SK-N-SH (cell line): ENCODE measurements around the gene RBM33. TPM values are rescaled to one million over a fixed set of nuclear protein-coding genes. Genes with fewer than 3 reads are reported as not detected.

Experiments
- CTCF ChIA-PET: fragments of 300-600, 350-600 bp; formaldehyde crosslinking; extraction: SDS; loops from one replicate; lab custom pipeline; 2021; lab: Yijun Ruan, JAX
- POLR2A ChIA-PET: fragments of 350-600 bp; sonication (Branson Sonifier 250); formaldehyde crosslinking; extraction: SDS; loops from one replicate; lab custom pipeline; 2020; ENCODE audit warnings: antibody characterized with exemption, inconsistent platforms; lab: Yijun Ruan, JAX
- DNase-seq: peaks from one replicate; pipeline ENCODE4 v3.0.0; 2012
- H2AFZ ChIP-seq: fragments of 200-600 bp; sonication (generic); 2 replicates; pipeline ENCODE4 v1.8.1; 2016; ENCODE audit warnings: antibody characterized with exemption, mild to moderate bottlenecking, low read depth
- H3F3A ChIP-seq: fragments of 200-600 bp; sonication (generic); replicated peaks from 2 replicates; pipeline ENCODE3; 2016; ENCODE audit warnings: antibody characterized with exemption, mild to moderate bottlenecking; ENCODE audit not compliant: insufficient read depth
- H3K27ac ChIP-seq, 2 experiments: fragments of 200-500 bp in 1 of 2; fragments of 200-600 bp in 1 of 2; sonication (Bioruptor generic) in 1 of 2; sonication (generic), shearing (Covaris generic) in 1 of 2; 2 replicates each; pipeline versions ENCODE4 v1.5.1 to v1.6.1; 2014 to 2016; ENCODE audit warnings: low read depth in 2 of 2, inconsistent platforms in 1 of 2, low read length in 1 of 2, mild to moderate bottlenecking in 1 of 2, mixed read lengths in 1 of 2
- H3K27me3 ChIP-seq: fragments of 200-600 bp; sonication (generic), shearing (Covaris generic); 2 replicates; pipeline ENCODE4 v1.6.1; 2016; ENCODE audit warnings: mixed run types; ENCODE audit not compliant: insufficient read depth
- H3K36me3 ChIP-seq, 2 experiments: fragments of 200-500 bp in 1 of 2; fragments of 200-600 bp in 1 of 2; sonication (Bioruptor generic) in 1 of 2; sonication (generic) in 1 of 2; replicated peaks in 1 of 2; 2 replicates each; pipeline versions ENCODE3 to v1.5.1; 2014 to 2016; ENCODE audit warnings: low read length in 1 of 2, mild to moderate bottlenecking in 1 of 2; ENCODE audit not compliant: insufficient read depth in 2 of 2, control insufficient read depth in 1 of 2
- H3K4me1 ChIP-seq, 2 experiments: fragments of 200-500 bp in 1 of 2; fragments of 200-600 bp in 1 of 2; sonication (Bioruptor generic) in 1 of 2; sonication (generic), shearing (Covaris generic) in 1 of 2; 2 replicates each; pipeline versions ENCODE4 v1.5.1 to v1.6.1; 2014 to 2016; ENCODE audit warnings: low read depth in 1 of 2, low read length in 1 of 2, mixed run types in 1 of 2; ENCODE audit not compliant: insufficient read depth in 2 of 2, control insufficient read depth in 1 of 2
- H3K4me2 ChIP-seq: fragments of 200-600 bp; sonication (generic), shearing (Covaris generic); 2 replicates; pipeline ENCODE4 v1.6.1; 2017; ENCODE audit warnings: mixed run types
- H3K4me3 ChIP-seq, 2 experiments: fragments of 200-500 bp in 1 of 2; fragments of 200-600 bp in 1 of 2; sonication (Bioruptor generic) in 1 of 2; sonication (generic), shearing (Covaris generic) in 1 of 2; 2 replicates each; pipeline versions ENCODE4 v1.5.1 to v1.8.1; 2014 to 2016; ENCODE audit warnings: low read depth in 2 of 2, inconsistent platforms in 1 of 2, low read length in 1 of 2, mild to moderate bottlenecking in 1 of 2, mixed read lengths in 1 of 2, moderate library complexity in 1 of 2
- H3K79me2 ChIP-seq: fragments of 200-600 bp; sonication (generic); 2 replicates; pipeline ENCODE4 v1.8.1; 2017; ENCODE audit warnings: mild to moderate bottlenecking; ENCODE audit not compliant: insufficient read depth
- H3K9ac ChIP-seq: fragments of 200-600 bp; sonication (generic); 2 replicates; pipeline ENCODE4 v1.6.1; 2017; ENCODE audit warnings: mixed run types
- H3K9me2 ChIP-seq: fragments of 200-600 bp; sonication (generic); 2 replicates; pipeline ENCODE4 v1.6.1; 2017; ENCODE audit warnings: mixed run types
- H3K9me3 ChIP-seq: fragments of 200-600 bp; sonication (generic); 2 replicates; pipeline ENCODE4 v1.6.1; 2017; ENCODE audit warnings: mixed run types, mild to moderate bottlenecking, moderate library complexity
- H4K20me1 ChIP-seq: fragments of 200-600 bp; sonication (generic); 2 replicates; pipeline ENCODE4 v1.6.1; 2017; ENCODE audit warnings: mild to moderate bottlenecking, mixed run types; ENCODE audit not compliant: insufficient read depth
- CHD2 ChIP-seq: fragments of 150-350 bp; IDR thresholded peaks from 2 replicates; pipeline ENCODE4 v1.6.1; 2018; ENCODE audit warnings: low read length; ENCODE audit not compliant: partially characterized antibody
- GABPA ChIP-seq: IDR thresholded peaks from 2 replicates; pipeline ENCODE4 v1.4.0; 2012; ENCODE audit warnings: low read depth, mild to moderate bottlenecking
- NFIC ChIP-seq: IDR thresholded peaks from 2 replicates; pipeline ENCODE4 v1.4.0; 2012; ENCODE audit warnings: borderline replicate concordance
- RCOR1 ChIP-seq: fragments of 150-350 bp; IDR thresholded peaks from 2 replicates; pipeline ENCODE4 v1.6.1; 2017; ENCODE audit warnings: antibody characterized with exemption, low read length
- SMC3 ChIP-seq: IDR thresholded peaks from 2 replicates; pipeline ENCODE4 v1.6.1; 2012; ENCODE audit warnings: low read depth, low read length, improper control_type of control experiment
- TAF1 ChIP-seq: IDR thresholded peaks from 2 replicates; pipeline ENCODE4 v1.6.1; 2012; ENCODE audit warnings: low read depth, mild to moderate bottlenecking, low read length, moderate library complexity, borderline replicate concordance
- TCF12 ChIP-seq: IDR thresholded peaks from 2 replicates; pipeline ENCODE4 v1.4.0; 2012
- YY1 ChIP-seq: IDR thresholded peaks from 2 replicates; pipeline ENCODE4 v1.4.0; 2012; ENCODE audit warnings: low read depth, mild to moderate bottlenecking
- ZBTB33 ChIP-seq: IDR thresholded peaks from 2 replicates; pipeline ENCODE4 v1.4.0; 2012; ENCODE audit warnings: low read depth, borderline replicate concordance
- WGBS: methylation state at CpG from one replicate; pipeline ENCODE4 v1.1.6; 2017; ENCODE audit warnings: low lambda C conversion rate; 5-methylcytosine and 5-hydroxymethylcytosine counted together
- polyA plus RNA-seq, 3 experiments: library from polyadenylated mRNA; depleted of rRNA; stranded (reverse); fragments of >200 nt; gene quantifications; 2 replicates each; pipeline ENCODE4 v1.2.3, GENCODE V29; 2012
- TF ChIP-seq, protein P1 (sequence below): IDR thresholded peaks from 2 replicates; pipeline ENCODE4 v1.4.0; 2012; ENCODE audit warnings: low read depth

Gene RBM33
- polyA plus RNA-seq, 1 of the 3 experiments (the other 2 are of a cell fraction), result 13.8 TPM

DNA sequence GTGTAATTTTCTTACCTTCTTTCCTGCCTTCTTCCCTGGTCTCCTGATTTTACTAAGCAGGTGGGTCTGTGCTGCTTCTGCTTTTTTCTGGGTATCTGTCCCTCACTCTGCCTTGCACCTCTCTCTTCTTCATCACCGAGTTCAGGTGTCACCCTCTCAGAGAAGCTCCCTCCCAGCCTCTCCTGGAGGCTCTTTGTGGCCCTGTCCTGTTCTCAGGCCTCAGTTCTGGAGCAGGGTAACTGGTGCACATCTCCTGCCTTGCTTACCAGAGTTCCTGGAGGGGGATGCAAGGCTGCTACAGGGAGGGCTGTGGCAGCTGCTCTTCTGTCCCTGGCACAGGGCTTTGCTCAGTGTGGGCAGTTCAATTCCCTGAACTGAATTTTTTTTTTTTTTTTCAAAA lies 66.1 kb downstream of the RBM33 start:
- H2AFZ ChIP-seq, result no peak overlapping the region
- no peak for DNase-seq
- no peaks in the 10 kb centered on the region for H3K9me2 ChIP-seq
- H3K27me3 ChIP-seq, result no peaks in the 10 kb centered on the region
- H3K4me3 ChIP-seq, result no peak overlapping the region
- POLR2A ChIA-PET, result no interaction called here
- TF ChIP-seq TCF12 (no peak), NFIC (no peak), SMC3 (no peak), GABPA (no peak), RCOR1 (no peak), CHD2 (no peak)
- H3K9ac ChIP-seq, result no peak overlapping the region
- CTCF ChIA-PET, result interaction anchor here (1.7 to 4.1 kb wide), 4 partner anchors 8 to 112 kb away, joined by 4 to 16 read pairs (median 6); no protein-coding TSS in a partner anchor
- H3F3A ChIP-seq, result no peaks in the 10 kb centered on the region
- no peak overlapping the region for H3K4me2 ChIP-seq
- H4K20me1 ChIP-seq, result peaks cover 35% of the 10 kb centered on the region
- no peak overlapping the region for H3K27ac ChIP-seq
- no peaks in the 10 kb centered on the region for H3K9me3 ChIP-seq
- no peaks in the 10 kb centered on the region for H3K4me1 ChIP-seq
- H3K36me3 ChIP-seq, result peaks cover 49 to 70% of the 10 kb centered on the region in 2 experiments
- WGBS, result 100% methylated on average over 1 of the region's 1 CpG
- H3K79me2 ChIP-seq, result peaks cover 58% of the 10 kb centered on the region; the same call in 1 of the 2 replicates

DNA sequence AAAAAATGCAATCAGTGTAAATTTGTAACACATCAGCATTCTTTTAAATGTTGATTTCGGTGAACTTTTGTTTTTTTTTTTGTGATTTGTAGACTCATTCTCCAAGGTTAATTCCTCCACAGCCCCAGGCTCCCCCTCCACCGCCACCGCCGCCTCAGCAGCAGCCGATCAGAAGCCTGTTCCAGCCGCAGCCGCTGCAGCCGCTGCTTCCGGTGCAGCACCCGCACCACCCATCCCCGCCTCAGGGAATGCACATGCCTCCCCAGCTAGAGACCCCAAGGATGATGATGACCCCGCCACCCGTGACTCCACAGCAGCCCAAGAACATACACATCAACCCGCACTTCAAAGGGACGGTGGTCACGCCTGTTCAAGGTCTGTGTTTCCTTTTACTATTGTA lies 66.6 kb downstream of the RBM33 start:
- Histone ChIP-seq H3K36me3 (peaks cover 48 to 72% of the 10 kb centered on the region in 2 experiments), H3K4me2 (no peak overlapping the region), H3K9me2 (no peaks in the 10 kb centered on the region), H3F3A (no peaks in the 10 kb centered on the region), H3K27me3 (no peaks in the 10 kb centered on the region), H3K4me1 (no peaks in the 10 kb centered on the region), H2AFZ (no peak overlapping the region), H3K9ac (no peak overlapping the region), H3K9me3 (no peaks in the 10 kb centered on the region), H3K79me2 (peaks cover 58% of the 10 kb centered on the region; the same call in 1 of the 2 replicates), H3K4me3 (no peak overlapping the region), H4K20me1 (peaks cover 36% of the 10 kb centered on the region), H3K27ac (no peak overlapping the region)
- CTCF ChIA-PET, result interaction anchor here (1.7 to 2.1 kb wide), 3 partner anchors 9 to 112 kb away, joined by 4 to 6 read pairs (median 6); no protein-coding TSS in a partner anchor
- TF ChIP-seq YY1 (no peak), RCOR1 (no peak), ZBTB33 (no peak), TAF1 (no peak)
- TF ChIP-seq, protein P1, sequence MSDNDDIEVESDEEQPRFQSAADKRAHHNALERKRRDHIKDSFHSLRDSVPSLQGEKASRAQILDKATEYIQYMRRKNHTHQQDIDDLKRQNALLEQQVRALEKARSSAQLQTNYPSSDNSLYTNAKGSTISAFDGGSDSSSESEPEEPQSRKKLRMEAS, result no peak
- 97% methylated on average over 16 of the region's 16 CpGs for WGBS
- DNase-seq, result no peak
- POLR2A ChIA-PET, result no interaction called here
